NCI-H2107 treated with DMSO at 0.1 percent for 48 hours (cell line): ENCODE data around the gene STAT4.

Source experiments
- DNase-seq: peaks from one replicate; lab custom pipeline; 2025; ENCODE audit not compliant: unreplicated experiment; lab: John Stamatoyannopoulos, UW

The STAT4 gene

DNA sequence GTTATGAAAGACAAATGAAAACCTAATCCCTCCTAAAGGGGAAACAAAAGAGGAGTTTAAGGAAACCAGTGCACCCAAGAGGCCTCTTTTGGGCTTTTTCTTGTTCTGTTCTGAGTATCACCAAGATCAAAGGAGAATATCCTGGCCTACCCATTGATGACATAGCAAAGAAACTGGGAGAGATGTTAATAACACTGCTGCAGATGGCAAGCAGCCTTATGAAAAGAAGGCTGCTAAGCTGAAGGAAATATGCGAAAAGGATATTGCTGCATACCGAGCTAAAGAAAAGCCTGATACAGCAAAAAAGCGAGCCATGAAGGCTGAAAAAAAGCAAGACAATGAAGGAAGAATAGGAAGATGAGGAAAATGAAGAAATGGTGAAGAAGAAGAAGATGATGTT is 23.6 kb upstream of the STAT4 start:
- DNase-seq = no peak

DNA sequence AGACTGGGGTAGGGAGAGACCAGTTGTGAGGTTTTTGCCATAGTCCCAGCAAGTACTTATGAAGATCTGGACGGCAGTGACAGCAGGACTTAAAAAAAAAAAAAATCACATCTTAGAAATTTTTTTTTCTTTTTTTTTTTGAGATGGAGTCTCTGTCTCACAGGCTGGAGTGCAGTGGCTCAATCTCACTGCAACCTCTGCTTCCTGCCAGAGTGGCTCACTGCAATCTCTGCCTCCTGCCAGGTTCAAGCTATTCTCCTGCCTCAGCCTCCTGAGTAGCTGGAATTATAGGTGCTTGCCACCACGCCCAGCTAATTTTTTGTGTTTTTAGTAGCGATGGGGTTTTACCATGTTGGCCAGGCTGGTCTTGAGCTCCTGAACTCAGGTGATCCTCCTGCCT is 22.4 kb upstream of the STAT4 start:
- no peak for DNase-seq

DNA sequence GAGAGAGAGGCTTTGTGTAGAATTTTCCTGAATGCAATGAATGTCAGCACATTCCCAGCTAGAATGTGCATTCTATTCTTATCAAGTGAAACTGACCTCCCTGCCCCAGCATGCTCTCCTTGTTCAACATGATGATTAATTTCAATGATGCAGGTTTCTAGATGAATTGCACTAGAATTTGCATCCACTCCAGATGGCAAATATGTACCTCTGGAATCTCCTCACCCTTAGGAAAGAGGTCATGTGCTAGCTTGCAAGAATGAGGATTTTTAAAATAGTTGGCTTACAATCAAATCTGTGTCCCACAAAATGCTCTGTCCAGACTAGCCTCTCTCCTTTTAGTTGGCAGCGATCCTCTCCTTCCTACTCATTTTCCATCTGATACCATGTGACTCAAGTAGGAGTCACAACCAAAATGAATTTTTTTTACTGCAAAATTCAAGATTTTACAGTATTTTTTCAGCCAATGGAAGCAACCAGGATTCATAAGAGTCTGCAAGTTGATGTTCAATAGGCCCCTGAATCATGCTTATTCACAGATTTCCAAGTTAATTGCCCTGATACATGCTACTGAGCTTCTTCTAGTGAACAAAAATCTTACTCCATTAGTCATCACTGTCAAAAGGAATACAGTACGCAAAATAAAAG is 21.0 kb upstream of the STAT4 start:
- no peak for DNase-seq

DNA sequence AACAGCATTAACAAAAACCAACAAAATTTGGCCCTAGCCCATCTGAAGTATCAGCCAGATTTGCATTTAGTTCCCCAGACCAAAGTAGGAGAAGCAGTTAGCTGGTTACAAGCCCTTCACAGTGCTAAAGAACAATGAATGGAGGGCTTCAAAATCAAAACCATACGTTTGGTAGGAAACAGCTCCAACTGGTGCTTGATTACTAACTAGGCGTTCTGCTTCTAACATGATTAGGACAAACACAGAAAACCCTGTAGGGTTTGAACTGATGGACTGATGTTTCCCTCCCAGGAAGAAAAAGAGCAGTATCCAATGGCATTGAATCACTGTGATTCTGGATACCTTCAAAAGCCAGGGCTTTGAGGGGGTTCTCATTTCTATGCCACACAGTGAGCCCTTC is 20.5 kb upstream of the STAT4 start:
- no peak for DNase-seq

DNA sequence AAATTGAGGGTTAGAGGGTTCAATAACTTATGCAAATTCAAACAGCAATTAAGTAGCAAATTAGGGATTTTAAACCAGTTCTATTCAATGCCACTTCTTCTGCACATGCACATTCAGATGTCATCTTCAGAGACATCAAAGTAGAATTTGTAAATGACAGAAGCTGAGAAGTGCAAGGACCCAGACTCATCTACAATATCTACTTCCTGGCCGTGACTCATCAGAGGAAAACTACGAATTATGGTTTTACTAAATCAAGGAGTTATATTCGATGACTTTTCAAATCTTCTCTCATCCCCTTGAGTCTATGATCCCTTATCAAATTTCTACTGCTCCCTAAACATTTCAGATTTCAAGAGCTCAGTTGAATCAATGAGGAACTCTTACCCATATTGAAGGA is 20.0 kb upstream of the STAT4 start:
- no peak for DNase-seq

DNA sequence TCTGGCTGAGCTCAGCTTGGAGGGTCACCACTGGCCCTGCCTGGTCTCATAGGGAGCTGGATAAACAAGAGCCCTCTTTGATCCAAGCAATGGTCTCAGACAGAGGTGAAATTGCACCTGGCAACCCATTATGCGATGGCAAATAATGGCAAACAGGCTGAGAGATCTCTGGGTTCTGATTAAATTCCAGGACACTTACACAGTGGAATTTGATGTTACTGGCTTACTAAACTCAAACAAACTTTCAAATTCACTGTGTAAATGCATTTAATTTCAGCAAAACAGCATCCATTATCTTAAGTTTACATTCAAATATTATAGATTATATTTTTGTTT is 19.5 kb upstream of the STAT4 start:
- no peak for DNase-seq

DNA sequence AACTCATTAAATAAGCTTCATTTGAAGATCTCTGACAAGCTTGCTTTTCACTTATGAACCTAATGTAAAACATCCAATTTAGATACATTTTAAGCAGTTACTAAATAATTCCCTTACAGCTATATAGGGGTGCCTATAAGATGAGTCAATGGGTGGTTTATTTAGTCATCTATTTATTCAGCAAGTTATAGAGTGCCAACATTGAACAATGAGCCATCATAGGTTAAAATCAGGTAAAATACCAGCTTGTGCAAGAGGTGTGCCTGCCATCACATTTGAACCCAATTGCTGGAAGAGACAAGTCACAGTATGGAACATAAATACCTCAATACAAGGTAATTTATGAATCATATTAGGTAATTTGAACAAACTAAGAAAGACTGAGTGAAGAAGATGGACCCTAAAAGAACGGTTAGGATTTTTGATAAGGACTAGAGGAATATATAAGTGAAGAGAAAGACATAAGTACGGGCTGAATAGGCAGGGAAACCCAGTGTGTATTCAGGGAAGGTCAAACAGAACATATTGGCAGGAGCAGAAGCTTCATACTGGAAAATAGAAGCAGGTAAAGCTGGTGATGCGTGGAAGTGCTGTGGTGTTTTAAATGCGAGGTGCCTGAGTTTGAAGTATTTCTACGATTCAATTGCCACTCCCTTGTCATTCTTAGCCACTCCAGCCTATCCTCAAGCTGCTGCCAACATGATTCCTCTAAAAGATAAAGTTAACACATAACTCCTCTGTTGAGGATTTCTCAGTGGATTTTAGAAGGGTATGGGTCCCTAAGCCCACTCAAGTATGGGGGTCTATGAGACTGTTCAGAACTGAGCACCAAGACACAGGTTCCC is 18.9 kb upstream of the STAT4 start:
- no peak for DNase-seq

DNA sequence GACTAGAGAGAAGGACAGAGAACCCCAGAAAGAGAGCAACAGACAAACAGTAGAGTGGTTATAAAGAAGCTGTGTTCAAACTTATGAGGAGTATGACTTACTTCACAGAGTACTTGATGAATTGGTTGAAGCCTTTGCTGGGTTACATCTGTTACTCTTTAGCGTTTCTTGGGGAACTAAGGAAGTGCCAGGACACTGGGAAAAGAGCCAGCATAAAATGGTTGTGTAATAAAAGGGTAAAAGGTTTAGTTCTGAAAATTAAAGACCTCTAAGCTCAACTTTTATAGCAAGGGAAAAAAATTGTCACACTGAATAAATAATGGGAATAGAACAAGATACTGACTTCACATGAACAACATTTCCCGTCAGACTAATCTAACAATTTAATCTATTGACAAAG is 17.0 kb upstream of the STAT4 start:
- no peak for DNase-seq

DNA sequence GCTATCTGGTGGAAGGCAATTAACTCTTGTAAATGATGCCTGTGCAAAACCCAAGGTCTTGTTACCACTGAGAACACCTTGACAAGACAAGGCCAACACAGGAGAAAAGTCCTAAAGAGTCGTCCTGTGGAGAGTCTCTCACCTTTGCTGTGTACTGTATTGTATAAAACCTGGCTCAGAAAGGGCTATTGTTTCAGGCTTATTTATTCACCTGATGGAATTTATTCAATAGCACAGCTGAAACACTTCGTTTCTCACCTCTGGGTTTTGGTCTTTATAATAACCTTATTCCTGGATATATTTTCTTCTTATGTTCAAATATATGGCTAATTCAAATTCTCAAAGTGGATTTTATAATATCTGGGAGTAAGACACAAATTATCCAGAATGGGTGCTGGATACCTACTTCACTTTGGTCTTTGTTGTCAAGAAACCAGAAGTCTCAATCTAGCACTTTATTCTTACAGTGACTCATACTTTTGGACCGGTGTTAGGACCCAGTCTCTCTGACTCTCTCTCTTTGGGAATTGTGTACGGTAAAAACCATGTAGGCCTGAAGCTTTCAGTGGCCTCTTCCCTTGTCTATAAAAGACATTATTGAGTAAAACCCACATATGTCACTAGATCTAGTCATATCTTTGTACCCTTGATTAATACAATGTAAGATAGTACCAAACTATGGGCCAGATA is 16.1 kb upstream of the STAT4 start:
- no peak for DNase-seq

DNA sequence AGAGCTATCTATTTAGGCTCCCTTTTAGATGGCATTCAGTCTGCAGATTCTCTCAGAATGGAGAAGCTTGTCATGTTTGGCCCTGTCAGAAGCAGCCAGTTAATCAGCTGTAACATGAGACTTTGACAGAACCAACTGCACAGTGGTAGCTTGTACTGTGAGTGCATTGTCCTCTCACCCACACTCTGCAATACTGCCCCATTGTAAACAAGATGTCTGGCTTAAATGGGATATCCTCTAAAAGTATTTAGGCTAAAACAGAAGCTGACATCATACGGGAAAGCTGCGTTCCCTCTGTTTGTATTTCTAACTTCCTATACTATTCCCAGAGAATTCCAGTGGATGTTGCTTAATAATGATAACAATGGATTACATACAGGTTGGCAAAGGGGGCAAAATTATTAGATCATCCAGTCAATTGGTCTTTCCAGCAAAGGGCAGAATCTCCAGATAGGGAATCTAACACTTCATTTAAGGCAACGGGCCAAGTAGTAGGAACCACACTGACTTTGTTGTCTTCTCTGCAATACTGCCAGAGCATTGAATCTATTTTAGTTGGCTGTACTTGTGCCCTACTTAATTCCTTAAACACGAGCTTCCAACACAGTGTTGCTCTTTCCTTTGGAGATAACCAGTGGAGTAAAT is 15.4 kb upstream of the STAT4 start:
- peak; percentile 86 for DNase-seq

DNA sequence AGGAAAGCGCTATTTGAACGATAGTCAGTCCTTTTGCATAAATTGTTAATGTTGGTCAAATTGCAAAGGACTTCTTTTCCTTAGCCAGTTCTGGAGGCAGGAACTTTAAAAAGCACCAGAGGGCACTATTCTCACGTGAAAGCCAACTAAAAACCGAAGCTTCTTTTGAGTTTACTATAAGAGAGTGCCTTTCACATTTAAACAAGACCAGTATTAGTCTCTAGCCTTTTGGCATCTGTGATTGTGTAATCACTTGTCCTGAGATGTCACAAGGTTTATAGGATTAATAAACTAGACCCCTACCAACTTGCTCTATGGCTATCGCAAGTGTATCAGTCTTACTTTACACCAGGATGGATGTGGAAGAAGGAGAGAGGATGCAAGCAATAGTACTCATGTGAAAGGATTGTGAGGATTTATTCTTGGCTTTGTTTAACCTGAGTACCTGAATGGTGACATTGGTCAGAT is 14.4 kb upstream of the STAT4 start:
- peak; percentile 43 for DNase-seq

DNA sequence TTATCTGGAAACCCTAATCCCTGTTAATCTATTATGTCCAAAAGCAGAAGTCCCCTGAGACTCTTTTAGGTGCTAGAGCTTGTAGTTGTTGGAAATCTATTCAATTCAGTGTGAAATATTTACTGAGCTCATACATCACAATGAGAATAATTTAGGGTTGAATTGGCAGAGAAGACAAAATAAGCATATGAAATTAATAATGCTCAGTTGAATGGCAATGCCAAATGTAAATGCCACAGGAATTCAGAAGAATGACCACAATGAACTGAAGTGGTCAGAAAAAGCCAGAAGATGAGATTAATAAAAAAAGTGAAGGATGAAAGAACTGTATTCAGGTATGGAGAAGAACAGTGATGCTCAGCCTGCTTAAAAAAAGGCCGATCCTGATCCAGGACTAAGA is 8.0 kb upstream of the STAT4 start:
- DNase-seq = no peak

DNA sequence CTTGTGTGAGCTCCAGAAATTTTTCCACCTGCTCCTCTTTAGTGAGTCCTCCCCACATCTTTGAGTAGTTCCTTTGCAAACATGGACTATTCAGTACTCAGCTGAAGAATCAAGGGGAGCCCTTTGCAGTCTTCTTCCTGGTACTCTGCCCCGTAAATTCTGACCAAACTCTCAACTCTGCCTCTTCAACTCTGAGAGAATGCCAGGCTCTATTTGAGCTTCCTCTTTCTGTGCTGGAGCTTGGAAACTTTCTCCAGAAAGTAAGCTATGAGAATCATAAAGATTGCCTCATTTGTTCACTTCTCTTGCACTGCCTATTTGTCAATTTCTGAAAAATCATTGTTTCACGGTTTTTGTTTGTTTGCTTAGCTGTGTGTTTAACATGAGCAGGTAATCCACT is 7.4 kb upstream of the STAT4 start:
- DNase-seq = no peak

DNA sequence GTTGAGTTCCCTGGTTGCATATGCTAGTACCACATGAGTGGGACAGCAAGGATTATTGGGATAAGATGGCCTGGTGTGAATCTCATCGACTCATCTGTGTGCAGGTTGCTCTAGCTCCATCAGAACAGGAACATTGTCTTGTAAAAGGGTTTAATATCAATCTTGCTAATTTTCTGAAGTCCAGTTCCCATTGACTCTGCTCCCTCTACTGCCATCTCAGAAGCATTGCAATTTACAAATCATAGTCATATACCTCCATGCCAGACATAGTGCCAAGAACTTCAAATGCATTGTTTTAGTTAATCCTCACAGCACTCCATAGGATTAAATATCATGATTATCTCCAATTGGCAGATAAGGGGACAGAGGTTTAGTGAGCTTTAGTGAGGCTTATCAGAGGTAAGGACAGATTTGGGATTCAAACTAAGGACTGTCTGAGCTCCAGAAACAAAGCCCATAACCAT is 4.8 kb upstream of the STAT4 start:
- DNase-seq = peak; percentile 47

DNA sequence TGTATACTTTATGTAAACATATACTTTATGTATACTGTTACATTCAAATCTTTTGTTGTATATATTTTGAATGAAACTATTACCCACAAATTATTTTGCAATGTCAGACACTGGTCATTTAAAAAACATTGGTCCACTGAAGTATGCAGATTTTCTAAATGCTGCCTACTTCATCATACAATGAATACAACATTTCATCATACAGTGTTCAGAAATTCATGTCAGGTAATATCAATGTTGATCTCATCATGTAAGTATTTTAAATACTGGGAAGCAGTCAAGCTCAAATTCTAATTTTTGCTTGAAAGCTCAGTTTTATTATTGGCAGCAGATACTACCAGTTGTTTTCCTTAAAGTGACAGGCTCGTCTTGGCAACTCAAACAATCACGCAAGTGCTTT is 2.9 kb upstream of the STAT4 start:
- no peak for DNase-seq

DNA sequence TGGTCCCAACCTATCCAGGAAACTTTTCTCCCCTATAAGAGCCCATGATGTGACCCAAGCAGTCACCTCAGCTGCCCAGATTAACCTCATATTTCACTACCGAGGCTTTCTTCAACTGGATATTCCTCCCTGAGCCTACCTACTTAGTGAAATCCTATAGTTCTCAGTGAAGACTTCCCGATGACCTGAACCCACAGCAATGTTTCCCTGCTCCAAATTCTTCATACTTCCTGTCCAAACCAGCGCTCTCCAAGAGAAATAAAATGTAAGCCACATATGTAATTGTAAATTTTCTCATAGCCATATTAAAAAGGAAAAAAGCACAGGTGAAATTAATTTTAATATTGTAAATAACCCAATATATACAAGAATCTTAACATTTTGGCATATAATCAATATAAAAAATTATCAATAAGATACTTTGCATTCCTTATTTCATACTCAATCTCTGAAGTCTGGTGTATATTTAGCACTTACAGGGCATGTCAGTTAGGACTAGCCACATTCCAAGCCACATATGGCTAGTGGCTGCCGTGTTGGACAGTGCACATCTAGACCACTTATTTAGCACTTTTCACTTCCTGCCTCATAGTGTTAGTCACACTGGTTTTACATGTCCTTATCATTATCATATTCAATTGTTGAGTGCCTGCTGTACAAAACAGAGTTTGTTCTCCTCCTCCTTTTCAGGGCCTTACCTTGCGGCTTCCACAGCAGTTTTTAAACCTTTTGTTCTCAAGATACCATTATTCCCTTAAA is 1.9 kb upstream of the STAT4 start:
- DNase-seq = no peak

DNA sequence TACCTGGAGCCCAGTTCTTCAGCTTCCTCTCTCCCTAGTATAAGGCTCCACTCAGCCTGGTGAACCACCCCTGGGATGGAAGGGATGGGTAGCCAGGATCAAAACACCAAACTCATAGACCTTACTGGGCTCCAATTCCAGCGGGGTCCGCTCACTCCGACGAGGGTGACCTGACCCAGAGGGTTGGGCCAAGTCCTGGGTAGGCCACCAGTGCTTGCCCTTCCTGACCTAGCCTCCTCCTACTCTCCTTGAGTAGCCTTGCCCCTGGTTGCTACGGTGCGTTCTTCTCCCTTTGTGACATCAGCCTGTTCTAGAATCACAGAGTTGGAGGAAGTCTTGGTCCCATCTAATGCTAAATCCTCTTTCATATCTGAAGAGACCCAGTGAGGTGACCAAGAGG is 537 bp upstream of the STAT4 start:
- DNase-seq = no peak

DNA sequence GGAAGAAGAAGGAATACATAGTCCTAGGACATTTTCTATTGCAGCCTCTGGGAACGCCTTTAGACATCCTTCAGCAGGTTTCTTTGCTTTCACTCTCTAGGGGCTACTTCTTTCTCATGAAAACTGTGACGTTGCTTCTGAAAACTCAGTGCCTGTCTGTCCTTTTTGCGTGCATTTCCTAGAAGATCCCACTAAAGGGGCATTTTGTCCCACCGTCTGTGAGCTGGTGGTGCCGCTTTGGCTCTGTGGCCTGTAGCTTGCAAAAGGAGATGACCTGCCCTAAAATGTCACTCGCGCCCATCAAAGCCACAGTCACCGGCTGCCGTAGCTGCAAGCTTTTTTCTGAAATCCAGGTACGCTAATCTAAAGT is 579 bp downstream of the STAT4 start:
- DNase-seq = no peak

DNA sequence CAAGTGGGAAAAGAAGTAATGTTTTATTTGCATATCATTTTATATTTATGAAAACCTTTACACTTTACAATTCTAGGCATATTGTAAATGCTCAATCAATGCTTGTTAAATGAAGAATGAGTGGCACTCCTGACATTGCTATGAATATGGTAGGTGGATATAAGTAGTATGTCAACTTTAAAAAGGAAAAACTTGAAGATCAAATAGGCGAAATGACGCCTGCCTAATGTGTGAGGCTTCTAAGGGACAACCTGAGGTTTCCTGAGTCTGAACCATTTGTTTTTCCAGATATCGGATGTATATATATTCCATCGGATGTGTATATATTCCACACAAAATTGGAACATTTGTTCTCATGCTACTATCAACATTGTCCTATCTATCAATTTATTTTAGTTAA is 1.4 kb downstream of the STAT4 start:
- no peak for DNase-seq

DNA sequence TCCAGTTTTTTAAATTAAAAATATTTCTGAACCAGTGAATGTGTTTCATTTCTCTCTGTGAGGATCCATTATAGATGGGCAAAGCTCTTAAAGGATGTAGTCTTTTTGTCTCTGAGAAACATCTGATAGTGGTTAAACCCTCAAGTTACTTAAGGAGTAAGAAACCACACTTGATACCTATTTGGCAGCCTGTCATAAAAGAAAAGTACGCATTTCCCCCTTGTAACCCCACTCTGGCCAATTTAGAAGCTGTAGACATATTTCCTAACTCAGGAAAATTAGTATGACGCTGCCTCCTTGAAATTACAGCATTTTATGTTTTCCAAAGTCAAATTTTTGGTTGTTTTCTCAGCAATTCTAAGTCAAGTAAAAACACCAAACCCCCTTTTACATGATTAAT is 2.0 kb downstream of the STAT4 start:
- DNase-seq = no peak

DNA sequence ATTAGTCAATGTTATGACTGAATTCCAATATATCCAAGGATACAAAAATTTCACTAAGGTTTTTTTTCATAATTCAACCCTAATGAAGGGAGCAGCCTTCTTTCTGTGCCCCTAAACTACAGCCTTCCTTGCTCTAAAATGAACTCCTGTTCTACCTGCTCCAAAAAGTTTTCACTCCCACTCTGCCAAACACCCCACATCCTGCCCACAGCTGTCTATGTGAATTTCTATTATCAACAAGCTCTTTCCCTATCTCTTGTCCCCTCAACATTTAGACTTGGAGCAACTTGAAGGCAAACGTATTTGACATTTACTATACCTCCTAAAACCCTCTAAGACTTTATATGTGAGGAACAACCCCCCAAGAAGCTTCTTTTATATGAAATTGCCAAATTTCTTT is 2.5 kb downstream of the STAT4 start:
- no peak for DNase-seq
